Activated CD8-positive, alpha-beta memory T cell treated with anti-CD3 and anti-CD28 coated beads for 48 hours (primary cell): ENCODE data around the gene OTUB1.
"Not testable (repeated sequence)": the region's sequence is repeated elsewhere in the genome, so short reads cannot be mapped to it uniquely, and the experiment has no call there.

ENCODE experiments used
- DNase-seq, 3 experiments: peaks; one replicate each; pipeline ENCODE4 v3.0.0-alpha.2; 2020; ENCODE audit warnings: low read depth in 2 of 3, low spot score in 2 of 3

Gene OTUB1

GRCh38 chr11:64042301-64042700, 56.1 kb downstream of the OTUB1 start:
- no peak for DNase-seq

GRCh38 chr11:64043545-64043944, 57.3 kb downstream of the OTUB1 start:
- DNase-seq: no peak

- DNase-seq: no peak
Measured at GRCh38 chr11:64044730-64045393, 58.6 kb downstream of the OTUB1 start.

GRCh38 chr11:64045700-64046099, 59.5 kb downstream of the OTUB1 start:
- no peak for DNase-seq

GRCh38 chr11:64047373-64047772, 61.1 kb downstream of the OTUB1 start:
- not testable (repeated sequence) for DNase-seq
